ENCODE data around the gene RRAS2. TPM values are rescaled to one million over a fixed set of nuclear protein-coding genes. Genes with fewer than 3 reads are reported as not detected.

The RRAS2 gene
- total and polyA plus RNA-seq, 9 of the 15 experiments (the other 6 are each of a cell fraction or from before 2014, with no cell fraction given) = 9.4 to 47.5 (median 37.6) TPM

GRCh38 chr11:14381968-14382367 lies 23.0 kb upstream of the RRAS2 start:
- no peak for TF ChIP-seq SMARCB1 (IDR thresholded peaks at IDR 0.05; ENCODE audit: insufficient read length, low read depth)
- TF ChIP-seq CBX8 (IDR thresholded peaks at IDR 0.05; ENCODE audit: borderline replicate concordance, extremely low read depth, low read depth, low read length, poor library complexity, severe bottlenecking) = peak; percentile 91
- TF ChIP-seq CCNT2 (IDR thresholded peaks at IDR 0.05; ENCODE audit: borderline replicate concordance, extremely low read depth, insufficient read length, low read depth, low read length) = no peak
- TF ChIP-seq, protein P1, sequence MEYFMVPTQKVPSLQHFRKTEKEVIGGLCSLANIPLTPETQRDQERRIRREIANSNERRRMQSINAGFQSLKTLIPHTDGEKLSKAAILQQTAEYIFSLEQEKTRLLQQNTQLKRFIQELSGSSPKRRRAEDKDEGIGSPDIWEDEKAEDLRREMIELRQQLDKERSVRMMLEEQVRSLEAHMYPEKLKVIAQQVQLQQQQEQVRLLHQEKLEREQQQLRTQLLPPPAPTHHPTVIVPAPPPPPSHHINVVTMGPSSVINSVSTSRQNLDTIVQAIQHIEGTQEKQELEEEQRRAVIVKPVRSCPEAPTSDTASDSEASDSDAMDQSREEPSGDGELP (CRISPR knock-in tag; IDR thresholded peaks at IDR 0.05; ENCODE audit: borderline replicate concordance) = no peak
- no peak for TF ChIP-seq CTBP1 (IDR thresholded peaks at IDR 0.05; ENCODE audit: borderline replicate concordance)
- no peak for TF ChIP-seq KDM5B (IDR thresholded peaks at IDR 0.05; ENCODE audit: insufficient replicate concordance, low read depth, low read length)
- no peak for TF ChIP-seq RNF219 (CRISPR knock-in tag; IDR thresholded peaks at IDR 0.05)
- H3K27ac ChIP-seq (ENCODE audit: extremely low read depth, low read depth, low read length) = no peak overlapping the region
- no peak for DNase-seq (ENCODE audit: extremely low read depth in 1 of 4, low spot score in 3 of 4)
- H3K4me2 ChIP-seq (ENCODE audit: insufficient read depth, low read length) = no peak overlapping the region
- intact Hi-C loops (cut with micrococcal nuclease) (no loop called here), in situ Hi-C loops (cut with MboI) (no loop called here)
- 2% methylated on average over 4 of the region's 4 CpGs for WGBS (ENCODE audit: insufficient coverage, low coverage, missing lambda C conversion rate)
- H3K27me3 ChIP-seq (ENCODE audit: control insufficient read depth in 2 of 2, insufficient read depth in 2 of 2, low read length in 2 of 2) = peaks cover 22 to 31% of the 10 kb centered on the region in 2 experiments; a peak in 4 of 5 replicates
- ChIA-PET CTCF (ENCODE audit: low intra/inter-chr PET ratio) (no interaction called here), POLR2A (no interaction called here)
- no peaks in the 10 kb centered on the region for H3K36me3 ChIP-seq (ENCODE audit: control insufficient read depth, insufficient read depth, low read length)
- H3K9ac ChIP-seq (ENCODE audit: insufficient read depth in 1 of 2, low read depth in 2 of 2, low read length in 2 of 2) = no peak overlapping the region
- H3K4me3 ChIP-seq = no peak overlapping the region
- no peaks in the 10 kb centered on the region for H3K9me1 ChIP-seq (ENCODE audit: control insufficient read depth, insufficient read depth, low read length)
- peaks cover 0 to 6% of the 10 kb centered on the region in 2 experiments; a peak in 1 of 5 replicates for H3K4me1 ChIP-seq (replicated peaks in 1 of 2; ENCODE audit: control insufficient read depth in 2 of 2, insufficient read depth in 2 of 2, low read length in 2 of 2)
- no peaks in the 10 kb centered on the region for H3K79me2 ChIP-seq (ENCODE audit: control insufficient read depth, insufficient read depth, low read length)
- H3K9me3 ChIP-seq (replicated peaks; ENCODE audit: control insufficient read depth, insufficient read depth, low read depth, low read length) = no peaks in the 10 kb centered on the region
- no TSS peak for BruUV-seq (replicated peaks)
- ATAC-seq = no peak
- H2AFZ ChIP-seq (ENCODE audit: low read depth, low read length) = no peak overlapping the region
- H4K20me1 ChIP-seq (replicated peaks; ENCODE audit: control insufficient read depth, insufficient read depth, low read length) = 0 out of 2 replicates have a peak, but pooled peaks cover 1% of the 10 kb centered on the region
- FAIRE-seq = no peak
